Pancreas (tissue), 10 donors: ENCODE measurements around the gene TFE3. TPM values are rescaled to one million over a fixed set of nuclear protein-coding genes. Genes with fewer than 3 reads are reported as not detected.
A peak's percentile ranks its signal among the peaks of the same experiment; 100 is the strongest.

ENCODE experiments used
- ATAC-seq, 4 donors: fragments of 200-7000 bp; cut with Tn5 transposase; one replicate each; pipeline versions ENCODE4 v1.8.0 to v1.9.1; 2020; ENCODE audit warnings: mild to moderate bottlenecking in 4 of 4, moderate library complexity in 4 of 4
- DNase-seq, 6 donors: peaks; one replicate each; pipeline ENCODE4 v3.0.0-alpha.2; 2020
- FAIRE-seq: peaks from 2 replicates; lab custom pipeline; 2012; peaks lifted over from hg19 to GRCh38; lab: Jason Lieb, UNC
- H3K27ac ChIP-seq, 4 donors: fragments of 200-600 bp; sonication (generic); 1 replicate in 3 of 4; 2 replicates in 1 of 4; pipeline versions ENCODE4 v1.5.0 to v1.8.0; 2020
- H3K27me3 ChIP-seq, 4 donors: fragments of 200-600 bp; one replicate each; pipeline ENCODE4 v1.8.0; 2021
- H3K36me3 ChIP-seq, 3 donors: fragments of 200-600 bp; sonication (generic) in 1 of 3; one replicate each; pipeline versions ENCODE4 v1.5.0 to v1.8.0; 2020 to 2021
- H3K4me1 ChIP-seq, 3 donors: fragments of 200-600 bp; one replicate each; pipeline ENCODE4 v1.8.0; 2021
- H3K4me3 ChIP-seq, 4 donors: fragments of 200-600 bp; sonication (generic) in 2 of 4; one replicate each; pipeline versions ENCODE4 v1.5.0 to v1.8.0; 2020 to 2021
- H3K9me3 ChIP-seq, 4 donors: fragments of 200-600 bp; one replicate each; pipeline ENCODE4 v1.8.0; 2021
- WGBS, 2 donors: extraction: QIAGEN DNeasy Blood & Tissue Kit; methylation state at CpG; one replicate each; pipeline ENCODE4 v1.1.7; 2013; 5-methylcytosine and 5-hydroxymethylcytosine counted together
- intact Hi-C, 3 donors: fragments of 100-400 bp; cut with DNase I; formaldehyde crosslinking; loops; one replicate each; pipeline versions ENCODE4 v1.11.1 to v1.14.2; 2022
- polyA plus RNA-seq, 2 donors: library from polyadenylated mRNA; stranded (reverse); fragments of 200-250 nt; gene quantifications; one replicate each; pipeline ENCODE4 v1.2.3, GENCODE V29; 2013
- total RNA-seq, 6 donors: library from RNA; stranded (reverse); fragmentation: NEBNext Ultra II Directional in 4 of 6; extraction: Animal tissue kit (Norgen Biotek cat#: 25700) in 4 of 6; gene quantifications; one replicate each; pipeline versions ENCODE4 v1.2.1 to v1.2.4, GENCODE V29; 2021 to 2023
- TF ChIP-seq, protein P1 (sequence below), 4 donors: fragments of 200-600 bp; sonication (generic) in 3 of 4; IDR thresholded peaks; one replicate each; pipeline versions ENCODE4 v1.5.0 to v1.8.0; 2021; ENCODE audit warnings: antibody characterized with exemption in 4 of 4
- donor health status: healthy with polysubstance abuse.
- donor health status: DM: no; HTN: no; CAD: no; lungs with moderate emphysema.
- donor health status: DM: no; HTN: no; CAD: no.
- donor health status: control.
- donor health status: control.
- donor health status: Bipolar disorder and iron deficiency.
- donor health status: DM: yes; HTN: yes; CAD: no.
- donor health status: DM: no; HTN: no; CAD: no.
- donor health status: DM: no; HTN: no; CAD: no.
- donor health status: DM: yes; HTN: yes; CAD: no.

Gene TFE3
- total and polyA plus RNA-seq, 8 donors = 8.5 to 20.6 (median 13.6) TPM

DNA sequence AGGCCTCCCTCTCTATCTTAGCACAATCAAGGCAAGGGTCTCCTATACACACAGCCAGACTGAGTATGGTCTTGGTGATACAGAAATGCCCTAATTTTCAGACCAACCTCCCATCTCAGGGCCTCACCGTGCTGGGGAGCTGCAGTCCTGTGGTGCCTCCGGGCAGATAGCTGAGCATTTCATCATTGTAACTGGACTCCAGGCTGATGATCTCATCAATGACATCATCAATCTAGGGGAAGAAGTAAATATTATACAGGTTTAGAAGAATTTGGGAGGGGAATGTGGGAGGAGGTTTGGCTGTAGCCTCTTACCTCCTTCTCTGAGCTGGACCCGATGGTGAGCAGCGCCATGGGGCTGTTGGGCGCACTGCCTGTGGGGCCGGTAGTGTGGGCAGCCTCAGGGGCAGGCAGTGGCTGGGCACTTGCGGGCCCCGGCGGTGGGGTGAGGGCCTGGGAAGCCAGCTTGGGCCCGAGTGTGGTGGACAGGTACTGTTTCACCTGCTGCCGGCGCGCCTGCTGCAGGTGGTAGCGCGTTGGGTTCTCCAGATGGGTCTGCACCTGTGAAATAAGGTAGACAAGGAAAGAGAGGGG lies 5.2 kb downstream of the TFE3 start:
- ATAC-seq = no peak
- Histone ChIP-seq H3K4me1 (peaks cover 0 to 4% (median 0%) of the 10 kb centered on the region in 3 donors), H3K9me3 (no peaks in the 10 kb centered on the region), H3K36me3 (peaks cover 0 to 18% (median 0%) of the 10 kb centered on the region in 3 donors), H3K27ac (no peak overlapping the region), H3K27me3 (no peaks in the 10 kb centered on the region), H3K4me3 (no peak overlapping the region)
- DNase-seq = no peak
- intact Hi-C loops = loop anchor here in 1 of 3 donors (5.0 kb wide), 1 partner anchor 66 kb away; the partner anchor contains the start of gene KCND1
- 86 to 90% methylated on average over 15 of the region's 15 CpGs for WGBS, 2 donors
- no peak for FAIRE-seq
- TF ChIP-seq, protein P1, sequence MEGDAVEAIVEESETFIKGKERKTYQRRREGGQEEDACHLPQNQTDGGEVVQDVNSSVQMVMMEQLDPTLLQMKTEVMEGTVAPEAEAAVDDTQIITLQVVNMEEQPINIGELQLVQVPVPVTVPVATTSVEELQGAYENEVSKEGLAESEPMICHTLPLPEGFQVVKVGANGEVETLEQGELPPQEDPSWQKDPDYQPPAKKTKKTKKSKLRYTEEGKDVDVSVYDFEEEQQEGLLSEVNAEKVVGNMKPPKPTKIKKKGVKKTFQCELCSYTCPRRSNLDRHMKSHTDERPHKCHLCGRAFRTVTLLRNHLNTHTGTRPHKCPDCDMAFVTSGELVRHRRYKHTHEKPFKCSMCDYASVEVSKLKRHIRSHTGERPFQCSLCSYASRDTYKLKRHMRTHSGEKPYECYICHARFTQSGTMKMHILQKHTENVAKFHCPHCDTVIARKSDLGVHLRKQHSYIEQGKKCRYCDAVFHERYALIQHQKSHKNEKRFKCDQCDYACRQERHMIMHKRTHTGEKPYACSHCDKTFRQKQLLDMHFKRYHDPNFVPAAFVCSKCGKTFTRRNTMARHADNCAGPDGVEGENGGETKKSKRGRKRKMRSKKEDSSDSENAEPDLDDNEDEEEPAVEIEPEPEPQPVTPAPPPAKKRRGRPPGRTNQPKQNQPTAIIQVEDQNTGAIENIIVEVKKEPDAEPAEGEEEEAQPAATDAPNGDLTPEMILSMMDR (IDR thresholded peaks at IDR 0.05) = no peak

DNA sequence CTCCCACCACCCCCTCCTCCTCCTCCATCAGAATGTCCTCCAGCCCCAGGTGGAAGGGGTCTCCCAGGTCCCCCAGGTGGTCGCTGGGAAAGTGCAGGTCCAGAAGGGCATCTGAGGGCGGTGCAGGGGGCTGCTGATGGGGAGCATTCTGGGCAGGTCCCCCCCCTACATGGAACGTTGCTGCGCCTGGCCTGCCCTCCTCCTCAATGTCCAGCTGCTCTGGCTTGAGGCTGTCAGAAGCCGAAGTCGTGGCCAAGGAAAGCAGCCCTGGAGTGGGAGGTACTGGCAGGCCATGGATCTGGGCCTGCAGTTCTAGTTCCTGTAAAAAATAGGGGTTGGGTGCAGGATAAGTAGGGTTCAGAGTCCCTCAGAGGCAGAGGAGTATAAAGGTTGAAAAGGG lies 12.9 kb downstream of the TFE3 start:
- TF ChIP-seq, protein P1 (IDR thresholded peaks at IDR 0.05) = no peak
- Histone ChIP-seq H3K36me3 (peaks cover 0 to 12% (median 0%) of the 10 kb centered on the region in 3 donors), H3K4me1 (no peaks in the 10 kb centered on the region), H3K27ac (no peak overlapping the region), H3K9me3 (no peaks in the 10 kb centered on the region), H3K27me3 (no peaks in the 10 kb centered on the region), H3K4me3 (no peak overlapping the region)
- DNase-seq (no peak), ATAC-seq (no peak), FAIRE-seq (no peak)
- intact Hi-C loops = no loop called here
- WGBS, 2 donors = 79 to 85% methylated on average over 5 to 6 of the region's 6 CpGs

DNA sequence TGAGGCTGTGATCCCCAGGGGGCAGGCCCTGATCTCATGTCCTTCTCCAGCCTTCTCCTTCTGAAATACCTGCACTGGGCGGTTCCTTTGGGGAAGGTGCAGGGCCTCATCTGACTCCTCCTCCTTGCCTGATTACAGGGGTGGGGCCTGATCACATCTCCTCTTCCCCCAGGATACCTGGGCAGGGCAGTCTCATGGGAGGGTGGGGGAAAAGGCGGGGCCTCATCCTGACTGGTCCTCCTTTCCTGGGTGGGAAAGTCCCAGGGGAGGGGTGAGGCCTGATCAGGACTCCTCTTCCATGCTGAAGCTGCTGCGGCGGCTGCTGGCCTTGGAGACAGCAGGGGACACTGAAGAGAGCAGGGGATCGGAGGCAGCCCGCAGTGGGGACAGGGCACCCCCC lies 13.3 kb downstream of the TFE3 start:
- 81 to 91% methylated on average over 6 of the region's 6 CpGs for WGBS, 2 donors
- H3K4me1 ChIP-seq = no peaks in the 10 kb centered on the region
- ATAC-seq (peak in 3 of 4 donors; percentile 36 to 62 (median 38)), DNase-seq (no peak), FAIRE-seq (no peak)
- H3K27ac ChIP-seq = no peak overlapping the region
- intact Hi-C loops = no loop called here
- TF ChIP-seq, protein P1 (IDR thresholded peaks at IDR 0.05) = no peak
- peaks cover 0 to 12% (median 0%) of the 10 kb centered on the region in 3 donors for H3K36me3 ChIP-seq
- no peak overlapping the region for H3K4me3 ChIP-seq
- no peaks in the 10 kb centered on the region for H3K9me3 ChIP-seq
- H3K27me3 ChIP-seq = no peaks in the 10 kb centered on the region

DNA sequence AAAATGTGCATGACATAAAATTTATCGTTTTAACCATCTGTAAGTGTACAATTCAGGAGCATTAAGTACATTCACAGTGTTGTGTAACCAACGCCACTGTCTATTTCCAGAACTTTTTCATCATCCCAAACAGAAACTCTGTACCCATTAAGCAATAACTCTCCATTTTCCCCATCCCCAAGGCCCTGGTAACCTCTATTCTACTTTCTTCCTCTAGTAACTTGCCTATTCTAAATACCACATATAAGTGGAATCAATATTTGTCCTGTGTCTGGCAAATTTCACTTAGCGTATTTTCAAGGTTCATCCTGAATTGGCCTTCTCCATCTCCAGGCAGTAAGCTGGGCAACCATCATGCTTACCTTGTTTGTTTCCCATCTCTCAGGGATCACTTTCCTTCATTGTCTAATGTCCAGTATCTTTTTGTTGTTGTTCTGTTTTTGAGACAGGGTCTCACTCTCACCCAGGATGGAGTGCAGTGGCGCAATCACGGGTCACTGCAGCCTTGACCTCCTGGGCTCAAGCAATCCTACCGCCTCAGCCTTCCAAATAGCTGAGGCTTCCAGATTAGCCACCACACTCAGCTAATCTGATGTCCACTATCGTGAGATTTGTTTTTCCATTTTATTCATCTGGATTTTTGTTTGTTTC lies 23.4 kb downstream of the TFE3 start:
- DNase-seq (peak in 1 of 6 donors; percentile 2), ATAC-seq (no peak), FAIRE-seq (no peak)
- TF ChIP-seq, protein P1 (IDR thresholded peaks at IDR 0.05) = no peak
- Histone ChIP-seq H3K36me3 (no peaks in the 10 kb centered on the region), H3K4me3 (no peak overlapping the region), H3K27me3 (no peaks in the 10 kb centered on the region), H3K27ac (no peak overlapping the region), H3K9me3 (no peaks in the 10 kb centered on the region), H3K4me1 (no peaks in the 10 kb centered on the region)
- intact Hi-C loops = no loop called here
- 75 to 76% methylated on average over 7 of the region's 7 CpGs for WGBS, 2 donors

DNA sequence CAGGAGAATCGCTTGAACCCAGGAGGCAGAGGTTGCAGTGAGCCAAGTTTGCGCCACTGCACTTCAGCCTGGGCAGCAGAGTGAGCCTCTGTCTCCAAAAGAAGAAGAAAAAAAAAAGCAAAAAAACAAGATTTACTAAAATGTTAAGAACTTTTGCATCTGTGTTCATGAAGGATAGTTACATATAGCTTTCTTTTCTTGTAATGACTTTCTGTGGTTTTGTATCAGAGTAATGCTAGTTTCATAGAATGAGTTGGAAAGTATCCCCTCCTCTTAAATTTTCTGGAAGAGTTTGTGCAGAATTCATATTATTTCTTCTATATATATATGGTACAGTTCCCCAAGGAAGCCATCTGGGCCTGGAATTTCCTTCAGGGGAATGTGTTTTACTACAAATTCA lies 24.1 kb downstream of the TFE3 start:
- Histone ChIP-seq H3K27me3 (no peaks in the 10 kb centered on the region), H3K27ac (no peak overlapping the region), H3K36me3 (no peaks in the 10 kb centered on the region), H3K9me3 (no peaks in the 10 kb centered on the region), H3K4me1 (no peaks in the 10 kb centered on the region), H3K4me3 (no peak overlapping the region)
- DNase-seq (no peak), ATAC-seq (no peak), FAIRE-seq (no peak)
- TF ChIP-seq, protein P1 (IDR thresholded peaks at IDR 0.05) = no peak
- intact Hi-C loops = no loop called here
- WGBS, 2 donors = 71 to 84% methylated on average over 2 of the region's 2 CpGs
